ENCODE data around the gene CHST3.
"Not testable (repeated sequence)": the region's sequence is repeated elsewhere in the genome, so short reads cannot be mapped to it uniquely, and the experiment has no call there.

The CHST3 gene

DNA sequence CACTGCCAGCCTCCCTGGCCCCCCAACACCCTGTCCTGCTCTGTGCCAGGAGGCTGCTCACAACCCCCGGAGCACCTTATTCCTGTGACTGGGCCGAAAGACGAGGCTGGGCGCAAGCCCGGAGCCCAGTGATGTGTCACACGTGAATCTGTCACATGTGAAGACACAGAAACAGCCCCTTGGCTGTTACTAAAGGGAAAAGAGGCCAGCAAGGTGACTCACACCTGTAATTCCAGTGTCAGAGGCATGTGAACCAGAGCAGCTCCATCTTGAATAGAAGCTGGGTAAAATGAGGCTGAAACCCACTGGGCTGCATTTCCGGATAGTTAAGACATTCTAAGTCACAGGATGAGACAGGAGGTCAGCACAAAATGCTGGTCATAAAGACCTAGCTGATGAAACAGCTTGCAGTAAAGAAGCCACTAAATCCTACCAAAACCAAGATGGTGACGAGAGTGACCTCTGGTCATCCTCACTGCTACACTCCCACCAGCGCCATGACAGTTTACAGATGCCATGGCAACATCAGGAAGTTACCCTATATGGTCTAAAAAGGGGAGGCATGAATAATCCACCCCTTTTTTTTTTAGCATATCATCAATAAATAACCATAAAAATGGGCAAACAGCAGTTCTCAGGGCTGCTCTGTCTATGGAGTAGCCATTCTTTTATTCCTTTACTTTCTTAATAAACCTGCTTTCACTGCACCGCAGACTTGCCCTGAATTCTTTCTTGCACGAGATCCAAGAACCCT is 68.4 kb downstream of the CHST3 start:
- DNase-seq (ENCODE audit: low read depth), result not testable (repeated sequence)

DNA sequence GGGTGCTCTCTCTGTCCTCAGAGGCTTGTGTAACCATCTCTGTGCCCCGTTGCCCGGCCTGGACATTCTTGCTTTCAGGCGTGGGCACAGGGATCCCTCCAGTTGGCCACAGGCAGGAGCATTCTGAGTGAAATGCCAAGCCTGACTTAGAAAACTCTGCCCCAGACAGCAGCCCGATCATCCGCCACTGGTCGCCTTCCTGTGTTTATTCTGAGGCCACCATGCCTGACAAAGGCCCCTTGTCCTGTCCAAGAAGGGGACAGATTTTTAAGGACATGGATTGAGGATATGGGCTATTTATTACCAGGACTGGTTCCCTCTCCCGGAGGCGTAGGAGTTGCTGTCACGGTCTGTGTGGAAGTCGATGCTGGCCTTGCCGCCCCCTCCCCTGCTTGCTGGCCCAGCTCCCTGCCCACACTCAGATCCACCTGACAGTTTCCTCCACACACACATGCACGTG is 69.9 kb downstream of the CHST3 start:
- no peak for DNase-seq (ENCODE audit: low read depth)

DNA sequence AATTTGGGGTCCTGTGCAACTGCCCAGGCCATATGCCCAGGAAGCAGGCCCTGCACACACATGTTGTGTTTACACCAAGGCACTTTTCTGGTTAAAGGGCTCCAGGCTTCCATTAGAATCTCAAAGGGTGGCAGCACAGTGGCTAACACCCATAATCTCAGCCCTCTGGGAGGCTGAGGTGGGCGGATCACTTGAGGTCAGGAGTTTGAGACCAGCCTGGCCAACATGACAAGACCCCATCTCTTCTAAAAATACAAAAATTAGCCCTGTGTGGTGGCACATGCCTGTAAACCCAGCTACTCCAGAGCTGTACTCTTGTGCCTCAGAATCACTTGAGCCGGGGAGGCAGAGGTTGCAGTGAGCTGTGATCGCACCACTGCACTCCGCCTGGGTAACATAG is 70.6 kb downstream of the CHST3 start:
- no peak for DNase-seq (ENCODE audit: low read depth)

GRCh38 chr10:72035252-72035887 is 71.2 kb downstream of the CHST3 start:
- no peak for DNase-seq (ENCODE audit: low read depth)

DNA sequence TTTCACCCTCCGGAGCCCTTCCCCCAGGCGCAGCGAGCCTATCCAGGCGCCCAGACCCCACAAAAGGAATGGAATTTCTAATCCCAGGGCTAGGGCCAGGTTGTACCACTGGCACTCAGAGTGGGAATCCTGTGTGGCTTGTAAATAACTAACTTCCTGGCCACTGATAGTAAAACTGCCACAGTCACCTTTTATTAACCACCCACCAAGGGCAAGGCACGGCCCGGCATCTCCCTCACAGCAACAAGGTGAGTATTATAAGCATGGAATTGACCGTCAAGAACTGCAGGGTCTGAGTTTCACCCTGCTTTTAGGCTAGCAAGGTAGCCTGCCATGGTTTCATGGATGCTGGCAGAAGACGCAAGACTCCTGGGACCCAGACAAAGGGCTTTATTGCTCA is 73.1 kb downstream of the CHST3 start:
- DNase-seq (ENCODE audit: low read depth), result no peak

- no peak for DNase-seq (ENCODE audit: low read depth)
Observed at GRCh38 chr10:72037811-72038210, 73.6 kb downstream of the CHST3 start.

DNA sequence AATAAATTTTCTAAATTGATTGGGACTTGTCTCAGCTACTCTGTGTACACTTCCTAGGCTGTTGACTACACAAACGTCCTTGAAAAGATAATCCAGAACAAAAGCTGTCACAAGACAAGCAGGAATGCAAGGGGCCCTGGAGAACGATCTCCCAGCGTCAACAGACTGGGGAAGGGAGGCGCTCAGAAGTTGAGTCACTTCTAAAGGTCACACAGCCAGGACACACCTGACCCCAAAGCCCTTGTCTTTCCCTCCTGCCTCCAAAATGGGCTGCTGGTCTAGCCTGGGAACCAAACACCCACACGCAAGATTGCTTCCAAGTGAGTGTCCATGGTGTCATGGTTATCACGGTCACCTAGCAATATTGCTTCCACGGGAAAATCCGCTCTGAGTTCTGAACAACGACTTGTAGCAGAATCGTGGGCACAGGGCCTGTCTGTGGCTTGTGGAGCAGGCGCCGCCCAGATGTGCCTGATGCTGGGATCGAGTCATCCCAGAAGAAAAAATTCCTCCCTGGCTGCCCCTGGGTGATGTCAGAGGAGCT is 74.3 kb downstream of the CHST3 start:
- no peak for DNase-seq (ENCODE audit: low read depth)

DNA sequence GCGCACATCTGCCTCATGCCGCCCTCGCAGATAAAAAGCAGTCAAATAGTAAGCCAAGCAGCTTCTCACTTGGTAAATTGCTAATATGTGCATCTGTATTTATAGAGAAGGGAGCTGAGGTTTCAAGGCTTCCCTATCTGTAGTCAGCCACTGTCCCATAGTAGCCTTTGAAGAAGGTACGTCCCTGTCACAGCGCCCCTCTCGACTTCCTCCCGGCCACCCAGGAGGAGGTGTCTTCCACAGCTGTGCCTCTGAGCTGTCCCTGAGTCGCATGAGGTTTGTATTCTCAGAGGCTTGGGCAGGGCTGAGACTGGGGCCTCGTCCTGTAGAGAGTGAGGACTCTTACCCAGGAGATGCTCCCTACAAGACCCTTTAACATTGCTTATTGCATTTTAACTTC is 75.2 kb downstream of the CHST3 start:
- no peak for DNase-seq (ENCODE audit: low read depth)

DNA sequence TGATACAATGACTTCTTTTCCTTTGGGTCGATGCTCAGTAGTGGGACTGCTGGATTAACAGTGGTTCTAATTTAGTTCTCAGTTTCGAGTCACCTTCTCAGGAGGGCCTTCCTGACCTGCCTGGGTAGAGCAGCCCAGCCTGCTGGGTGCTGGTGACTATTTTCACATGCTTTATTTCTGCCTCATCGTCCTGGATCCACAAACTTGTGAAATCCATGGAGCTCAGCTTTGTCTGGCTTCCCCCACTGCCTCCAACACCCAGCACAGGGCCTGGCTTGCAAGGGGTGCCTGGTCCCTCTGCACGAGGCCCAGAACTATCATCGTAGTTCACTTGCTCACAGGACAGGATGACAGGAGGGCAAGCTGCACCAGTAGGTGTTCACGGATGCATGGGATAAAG is 77.3 kb downstream of the CHST3 start:
- DNase-seq (ENCODE audit: low read depth), result no peak

DNA sequence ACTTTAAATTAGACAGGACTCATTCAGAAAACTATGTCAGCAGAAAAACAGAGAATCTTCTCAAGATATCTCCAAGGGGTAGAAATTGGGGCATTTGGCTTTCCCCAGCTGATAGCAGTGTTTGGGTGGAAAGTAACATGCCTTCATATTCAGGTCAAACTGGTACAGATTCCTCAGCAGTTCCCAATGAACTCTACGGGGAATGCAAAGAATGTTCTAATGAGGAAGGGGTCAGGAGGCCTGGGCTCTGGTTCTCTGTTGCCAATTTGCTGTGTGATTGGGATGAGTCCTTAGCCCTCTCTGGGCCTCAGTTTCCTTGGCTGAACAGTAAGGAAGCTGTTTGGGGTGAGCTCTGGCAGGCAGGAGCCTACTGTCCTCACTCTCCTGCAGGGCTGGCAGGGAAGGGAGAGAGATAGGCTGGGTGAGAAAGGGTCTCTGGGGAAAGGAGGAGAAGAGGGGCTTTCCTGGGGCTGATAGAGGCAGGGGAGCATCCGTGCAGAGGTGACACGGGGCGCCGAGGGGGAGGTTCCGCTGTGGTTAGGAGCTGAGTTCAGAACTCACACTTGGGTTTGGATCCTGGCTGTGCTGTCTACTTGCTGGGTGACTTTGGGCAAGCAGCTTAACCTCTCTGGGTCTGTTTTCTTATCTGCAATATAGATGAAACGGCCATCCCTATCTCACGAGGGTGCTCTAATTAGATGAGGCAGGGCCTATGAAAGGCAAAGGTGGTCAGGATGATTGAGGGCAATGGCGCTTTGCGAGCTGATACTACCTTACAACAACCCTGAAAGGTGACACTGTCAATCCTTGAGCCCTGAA is 79.0 kb downstream of the CHST3 start:
- DNase-seq (ENCODE audit: low read depth), result no peak

GRCh38 chr10:72044417-72045041 is 80.3 kb downstream of the CHST3 start:
- DNase-seq (ENCODE audit: low read depth), result no peak

GRCh38 chr10:72045586-72045985 is 81.4 kb downstream of the CHST3 start:
- DNase-seq (ENCODE audit: low read depth), result no peak

DNA sequence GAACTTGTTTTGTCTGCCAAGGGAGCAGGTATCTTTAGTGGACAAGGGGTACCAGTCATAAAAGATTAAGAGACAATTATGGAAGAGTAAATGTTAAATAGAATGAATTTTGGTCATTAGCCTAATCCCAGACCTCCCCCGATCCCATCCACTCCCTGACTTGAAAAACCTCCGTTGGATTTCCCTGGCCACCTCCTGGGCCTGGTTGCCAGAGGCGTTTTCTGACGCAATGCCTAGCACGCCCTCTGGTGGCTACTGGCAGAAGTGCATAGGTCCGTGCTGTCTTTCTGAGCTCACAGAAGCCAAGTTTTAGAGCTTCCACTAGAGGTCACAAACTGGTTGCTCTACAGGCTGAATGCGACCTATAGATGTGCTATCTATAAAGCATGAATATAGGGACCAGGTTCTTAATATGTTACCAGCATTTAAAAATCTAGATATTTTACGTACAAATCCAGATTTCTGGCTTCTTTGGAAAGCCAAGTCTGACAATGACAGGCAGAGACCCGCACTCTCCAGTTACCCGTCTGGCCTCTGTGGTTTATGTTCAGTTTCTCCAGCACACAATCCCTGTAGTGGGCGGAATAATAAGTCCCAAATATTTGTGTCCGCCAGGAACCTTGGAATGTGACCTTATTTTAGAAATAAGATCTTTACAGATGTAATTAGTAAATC is 84.4 kb downstream of the CHST3 start:
- DNase-seq (ENCODE audit: low read depth), result peak; percentile 85

DNA sequence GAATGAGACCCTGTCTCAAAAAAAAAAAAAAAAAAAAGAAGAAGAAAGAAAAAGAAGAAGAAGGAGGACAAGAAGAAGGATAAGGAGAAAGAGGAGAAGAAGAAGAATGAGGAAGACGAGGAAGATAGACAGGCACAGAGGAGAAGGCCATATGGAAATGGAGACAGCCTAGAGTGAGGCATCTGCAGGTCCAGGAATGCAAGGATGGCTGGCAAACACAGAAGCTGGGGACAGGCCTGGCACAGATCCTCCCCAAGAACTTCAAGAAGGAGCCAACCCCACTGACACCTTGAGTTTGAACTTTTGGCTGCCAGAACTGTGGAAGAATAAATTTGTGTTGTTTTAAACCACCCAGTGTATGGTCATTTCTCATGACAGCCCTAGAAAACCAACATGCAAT is 85.3 kb downstream of the CHST3 start:
- DNase-seq (ENCODE audit: low read depth), result no peak

- no peak for DNase-seq (ENCODE audit: low read depth)
Observed at GRCh38 chr10:72049969-72050781, 86.0 kb downstream of the CHST3 start.

- DNase-seq (ENCODE audit: low read depth), result no peak
Observed at GRCh38 chr10:72050873-72051272, 86.7 kb downstream of the CHST3 start.

- no peak for DNase-seq (ENCODE audit: low read depth)
Observed at GRCh38 chr10:72053690-72054089, 89.5 kb downstream of the CHST3 start.

DNA sequence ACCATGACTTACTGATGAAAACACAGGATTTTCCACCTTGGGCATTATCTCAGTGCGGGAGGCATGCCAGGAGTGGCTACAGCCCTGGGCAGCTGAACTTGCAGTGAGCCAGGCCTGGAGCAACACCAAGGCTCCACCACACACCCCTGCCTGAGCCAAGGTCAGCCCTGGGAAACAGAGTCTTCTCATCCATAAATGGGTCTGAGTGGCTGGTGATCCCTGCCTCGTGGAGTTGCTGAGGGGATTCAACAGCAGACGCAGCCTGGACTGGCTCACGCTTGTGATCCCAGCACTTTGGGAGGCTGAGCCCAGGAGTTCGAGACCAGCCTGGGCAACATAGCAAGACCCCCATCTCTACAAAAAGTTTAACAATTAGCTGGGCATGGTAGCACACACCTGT is 91.9 kb downstream of the CHST3 start:
- no peak for DNase-seq (ENCODE audit: low read depth)

DNA sequence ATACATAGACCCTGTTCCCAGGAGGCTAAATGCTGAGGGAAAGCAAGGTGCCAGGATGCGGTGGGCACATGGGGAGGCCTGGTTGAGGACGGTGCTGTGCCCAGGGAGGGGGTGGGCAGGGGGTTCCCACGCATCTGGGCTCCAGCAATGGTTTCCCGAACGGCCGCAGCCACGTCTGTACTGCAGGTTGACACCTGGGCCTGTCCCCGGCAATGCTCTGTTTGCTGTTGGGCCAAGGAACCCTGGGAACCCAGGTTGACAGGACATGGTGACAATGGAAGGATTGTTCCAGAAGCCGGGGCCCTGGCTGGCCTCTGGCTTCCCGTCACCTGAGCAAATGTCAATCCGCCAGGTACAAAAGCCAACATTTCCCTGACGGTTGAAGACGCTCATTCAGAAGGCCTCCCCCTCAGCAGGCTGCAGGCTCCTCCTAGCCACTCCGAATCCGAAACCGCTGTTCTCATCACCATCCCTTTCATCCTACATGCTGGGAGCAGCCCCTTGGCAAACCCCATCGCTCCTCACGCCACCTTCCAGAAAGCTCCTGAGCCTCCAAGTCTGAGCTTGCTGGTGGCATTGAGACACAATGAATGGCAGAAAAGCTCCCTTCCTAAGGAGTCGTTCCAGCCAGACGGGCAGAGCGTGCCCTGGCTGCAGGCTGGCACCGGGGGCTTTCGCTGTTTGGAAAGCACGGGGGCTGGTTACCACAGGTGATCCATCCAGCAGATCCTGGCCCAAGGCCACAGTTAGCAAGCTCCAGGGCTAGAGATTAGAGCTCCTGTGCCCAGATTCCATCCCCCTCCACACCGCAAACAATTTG is 92.9 kb downstream of the CHST3 start:
- DNase-seq (ENCODE audit: low read depth), result no peak

DNA sequence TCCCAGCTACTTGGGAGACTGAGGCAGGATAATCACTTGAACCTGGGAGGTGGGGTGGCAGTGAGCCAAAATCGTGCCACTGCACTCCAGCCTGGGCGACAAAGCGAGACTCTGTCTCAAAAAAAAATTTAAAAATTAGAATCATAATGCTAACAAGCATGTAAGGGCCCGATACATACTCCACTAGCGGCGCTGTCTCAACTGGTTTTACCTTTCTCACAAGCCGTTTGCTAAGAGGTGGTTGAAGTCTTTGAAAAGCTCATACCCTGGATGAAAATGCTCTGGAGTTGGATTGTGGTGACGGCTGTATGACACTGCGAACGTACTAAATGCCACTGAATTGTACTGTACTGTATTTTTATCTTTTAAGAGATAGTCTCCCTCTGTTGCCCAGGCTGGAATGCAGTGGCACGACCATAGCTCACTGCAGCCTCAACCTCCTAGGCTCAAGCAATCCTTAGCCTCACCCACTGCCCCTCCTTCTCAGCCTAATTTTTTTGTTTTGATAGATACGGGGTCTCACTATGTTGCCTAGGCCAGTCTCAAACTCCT is 94.2 kb downstream of the CHST3 start:
- no peak for DNase-seq (ENCODE audit: low read depth)

Measured in stimulated activated CD8-positive, alpha-beta memory T cell treated with anti-CD3 and anti-CD28 coated beads, Interleukin-12 subunit alpha, Interleukin-12 subunit beta, amount 100 ng/mL, for 1 hour (primary cell).